NCI-H1436 (cell line): ENCODE results near the gene PELO.
"Not testable (repeated sequence)": the region's sequence is repeated elsewhere in the genome, so short reads cannot be mapped to it uniquely, and the experiment has no call there.

Experiments used
- DNase-seq: peaks from one replicate; lab custom pipeline; 2025; lab: John Stamatoyannopoulos, UW

Gene PELO

GRCh38 chr5:52787600-52788504, at the start of gene PELO, which contains the start of gene ITGA1:
TSS of gene PELO (plus strand) at chr5:52787916. CDS start at chr5:52800395, 12,479 bp downstream.
TSS of gene ITGA1 (plus strand) at chr5:52787916. CDS start at chr5:52788354, 438 bp downstream.
- DNase-seq = peak; percentile 33

- no peak for DNase-seq
These were observed 49.6 kb upstream of the PELO start for GRCh38 chr5:52738095-52738506.

GRCh38 chr5:52740007-52740406, 47.7 kb upstream of the PELO start:
- DNase-seq = peak; percentile 0

GRCh38 chr5:52743012-52743411, 44.7 kb upstream of the PELO start:
- no peak for DNase-seq

- no peak for DNase-seq
These were observed 44.2 kb upstream of the PELO start for GRCh38 chr5:52743529-52743928.

- no peak for DNase-seq
These were observed 43.7 kb upstream of the PELO start for GRCh38 chr5:52743970-52744369.

- not testable (repeated sequence) for DNase-seq
These were observed 42.8 kb upstream of the PELO start for GRCh38 chr5:52744867-52745458.

- no peak for DNase-seq
These were observed 41.2 kb upstream of the PELO start for GRCh38 chr5:52746539-52746938.

GRCh38 chr5:52748590-52748989, 39.1 kb upstream of the PELO start:
- no peak for DNase-seq

- DNase-seq = no peak
These were observed 38.0 kb upstream of the PELO start for GRCh38 chr5:52749666-52750065.

GRCh38 chr5:52751137-52751536, 36.6 kb upstream of the PELO start:
- DNase-seq = no peak

- DNase-seq = no peak
These were observed 33.7 kb upstream of the PELO start for GRCh38 chr5:52754051-52754450.

- DNase-seq = no peak
These were observed 30.2 kb upstream of the PELO start for GRCh38 chr5:52757527-52757926.

GRCh38 chr5:52758014-52758413, 29.7 kb upstream of the PELO start:
- no peak for DNase-seq

GRCh38 chr5:52759331-52759730, 28.4 kb upstream of the PELO start:
- DNase-seq = no peak

- DNase-seq = no peak
These were observed 26.9 kb upstream of the PELO start for GRCh38 chr5:52760695-52761366.

GRCh38 chr5:52767217-52767743, 20.4 kb upstream of the PELO start:
- DNase-seq = no peak

- DNase-seq = no peak
These were observed 19.8 kb upstream of the PELO start for GRCh38 chr5:52767766-52768480.

- no peak for DNase-seq
These were observed 18.7 kb upstream of the PELO start for GRCh38 chr5:52769061-52769460.

GRCh38 chr5:52770287-52770939, 17.3 kb upstream of the PELO start:
- DNase-seq = no peak

- DNase-seq = no peak
These were observed 16.2 kb upstream of the PELO start for GRCh38 chr5:52771343-52772039.
